H1 (cell line): ENCODE data around the gene LRRC15. TPM values are rescaled to one million over a fixed set of nuclear protein-coding genes. Genes with fewer than 3 reads are reported as not detected.
A peak's percentile ranks its signal among the peaks of the same experiment; 100 is the strongest.

Experiments
- CTCF ChIA-PET: fragments of 300-600 bp; sonication (Branson Sonifier 250); formaldehyde crosslinking; loops from one replicate; lab custom pipeline; 2021; ENCODE audit not compliant: partially characterized antibody; lab: Charles Lee
- POLR2A ChIA-PET: fragments of 300-600 bp; sonication (Branson Sonifier 250); formaldehyde crosslinking; loops from one replicate; lab custom pipeline; 2021; ENCODE audit warnings: inconsistent platforms; ENCODE audit not compliant: partially characterized antibody; lab: Charles Lee
- DNase-seq, 2 experiments: peaks; one replicate each; pipeline versions ENCODE4 v3.0.0 to v3.0.0-alpha.2; 2010 to 2022; ENCODE audit warnings: low spot score in 2 of 2, low read depth in 1 of 2, mixed read lengths in 1 of 2
- FAIRE-seq: peaks from 2 replicates; lab custom pipeline; 2011; peaks lifted over from hg19 to GRCh38; lab: Jason Lieb, UNC
- H2AFZ ChIP-seq: 2 replicates; pipeline ENCODE4 v1.8.1; 2012; ENCODE audit warnings: low read length, inconsistent platforms
- H2AK5ac ChIP-seq: 2 replicates; pipeline ENCODE4 v1.6.1; 2013; ENCODE audit warnings: low read depth, low read length
- H2BK120ac ChIP-seq: replicated peaks from 2 replicates; pipeline ENCODE3; 2013; ENCODE audit warnings: low read depth, low read length, inconsistent platforms
- H2BK12ac ChIP-seq: 2 replicates; pipeline ENCODE4 v1.6.1; 2013; ENCODE audit warnings: low read depth, low read length
- H2BK15ac ChIP-seq: 2 replicates; pipeline ENCODE4 v1.6.1; 2013; ENCODE audit warnings: low read length
- H2BK20ac ChIP-seq: 2 replicates; pipeline ENCODE4 v1.6.1; 2013; ENCODE audit warnings: low read length
- H2BK5ac ChIP-seq: 2 replicates; pipeline ENCODE4 v1.6.1; 2013; ENCODE audit warnings: low read depth, low read length
- H3K14ac ChIP-seq: 2 replicates; pipeline ENCODE4 v1.6.1; 2013; ENCODE audit warnings: inconsistent platforms; ENCODE audit not compliant: insufficient read length
- H3K18ac ChIP-seq: 2 replicates; pipeline ENCODE4 v1.6.1; 2013; ENCODE audit warnings: low read length; ENCODE audit errors: extremely low read depth
- H3K23ac ChIP-seq: 2 replicates; pipeline ENCODE4 v1.6.1; 2013; ENCODE audit warnings: inconsistent platforms; ENCODE audit not compliant: insufficient read length
- H3K23me2 ChIP-seq: 2 replicates; pipeline ENCODE4 v1.6.1; 2013; ENCODE audit warnings: low read depth, low read length
- H3K27ac ChIP-seq: 2 replicates; pipeline ENCODE4 v1.6.1; 2011; ENCODE audit warnings: low read depth, low read length, inconsistent platforms
- H3K27me3 ChIP-seq, 4 experiments: replicated peaks in 1 of 4; 1 replicate in 1 of 4; 2 replicates in 3 of 4; pipeline versions ENCODE4 v1.6.1 to v1.8.1; 2011 to 2013; ENCODE audit warnings: low read length in 3 of 4, mild to moderate bottlenecking in 3 of 4, inconsistent platforms in 2 of 4, mixed read lengths in 2 of 4, moderate library complexity in 1 of 4; ENCODE audit not compliant: control insufficient read depth in 3 of 4, insufficient read depth in 3 of 4; ENCODE audit errors: extremely low read depth in 1 of 4
- H3K36me3 ChIP-seq, 4 experiments: 2 replicates each; pipeline versions ENCODE4 v1.6.1 to v1.8.1; 2011 to 2013; ENCODE audit warnings: mild to moderate bottlenecking in 4 of 4, low read length in 3 of 4, moderate library complexity in 2 of 4, control low read depth in 1 of 4, inconsistent platforms in 1 of 4; ENCODE audit not compliant: insufficient read depth in 4 of 4, control insufficient read depth in 2 of 4
- H3K4ac ChIP-seq: replicated peaks from 2 replicates; pipeline ENCODE3; 2013; ENCODE audit warnings: low read length, low read depth, mixed read lengths, inconsistent platforms; ENCODE audit not compliant: insufficient read length
- H3K4me1 ChIP-seq, 4 experiments: replicated peaks in 1 of 4; 1 replicate in 1 of 4; 2 replicates in 3 of 4; pipeline versions ENCODE4 v1.6.1 to v1.8.1; 2011 to 2013; ENCODE audit warnings: low read length in 3 of 4, inconsistent platforms in 2 of 4, mixed read lengths in 1 of 4; ENCODE audit not compliant: insufficient read depth in 4 of 4, control insufficient read depth in 3 of 4
- H3K4me2 ChIP-seq, 2 experiments: 2 replicates each; pipeline versions ENCODE4 v1.6.1 to v1.8.1; 2011 to 2013; ENCODE audit warnings: low read depth in 2 of 2, low read length in 2 of 2, control low read depth in 1 of 2, inconsistent platforms in 1 of 2, mild to moderate bottlenecking in 1 of 2; ENCODE audit not compliant: insufficient read depth in 1 of 2
- H3K4me3 ChIP-seq, 4 experiments: fragments of 200-600, 300-600 bp in 1 of 4; sonication (generic), shearing (Covaris generic), sonication (Bioruptor Twin) in 1 of 4; 2 replicates each; pipeline versions ENCODE4 v1.5.1 to v1.8.1; 2011 to 2016; ENCODE audit warnings: low read length in 4 of 4, low read depth in 3 of 4, control low read depth in 2 of 4, inconsistent platforms in 2 of 4, mild to moderate bottlenecking in 2 of 4, mixed read lengths in 1 of 4, moderate library complexity in 1 of 4; ENCODE audit not compliant: insufficient read depth in 2 of 4; ENCODE audit errors: extremely low read depth in 1 of 4
- H3K56ac ChIP-seq: replicated peaks from 2 replicates; pipeline ENCODE3; 2013; ENCODE audit warnings: low read depth, mild to moderate bottlenecking, mixed read lengths, low read length, inconsistent platforms; ENCODE audit not compliant: insufficient read length
- H3K79me1 ChIP-seq: 2 replicates; pipeline ENCODE4 v1.6.1; 2013; ENCODE audit warnings: low read depth, low read length, control low read depth
- H3K79me2 ChIP-seq, 2 experiments: 2 replicates each; pipeline versions ENCODE4 v1.6.1 to v1.8.1; 2012 to 2013; ENCODE audit warnings: low read length in 2 of 2, mild to moderate bottlenecking in 2 of 2, inconsistent platforms in 1 of 2; ENCODE audit not compliant: insufficient read depth in 2 of 2, control insufficient read depth in 1 of 2
- H3K9ac ChIP-seq, 4 experiments: replicated peaks in 1 of 4; 1 replicate in 1 of 4; 2 replicates in 3 of 4; pipeline versions ENCODE4 v1.6.1 to v1.8.1; 2011 to 2013; ENCODE audit warnings: low read depth in 3 of 4, low read length in 3 of 4, control low read depth in 2 of 4, mild to moderate bottlenecking in 2 of 4, moderate library complexity in 2 of 4, inconsistent platforms in 1 of 4; ENCODE audit errors: extremely low read depth in 1 of 4
- H3K9me3 ChIP-seq, 2 experiments: 2 replicates each; pipeline versions ENCODE4 v1.6.1 to v1.8.1; 2012 to 2013; ENCODE audit warnings: mild to moderate bottlenecking in 2 of 2, moderate library complexity in 2 of 2, control low read depth in 1 of 2, inconsistent platforms in 1 of 2, low read depth in 1 of 2, low read length in 1 of 2, mixed read lengths in 1 of 2; ENCODE audit not compliant: insufficient read depth in 2 of 2
- H4K20me1 ChIP-seq, 2 experiments: replicated peaks in 1 of 2; 2 replicates each; pipeline versions ENCODE3 to v1.8.1; 2011 to 2013; ENCODE audit warnings: inconsistent platforms in 2 of 2, low read length in 2 of 2, mild to moderate bottlenecking in 1 of 2; ENCODE audit not compliant: insufficient read depth in 2 of 2, control insufficient read depth in 1 of 2
- H4K5ac ChIP-seq: 2 replicates; pipeline ENCODE4 v1.6.1; 2013; ENCODE audit warnings: low read length, low read depth, mixed read lengths, inconsistent platforms; ENCODE audit not compliant: insufficient read length
- H4K8ac ChIP-seq: 2 replicates; pipeline ENCODE4 v1.8.0; 2013; ENCODE audit warnings: mild to moderate bottlenecking, moderate library complexity, low read length, inconsistent platforms; ENCODE audit not compliant: insufficient read depth; ENCODE audit errors: extremely low read depth
- H4K91ac ChIP-seq: replicated peaks from 2 replicates; pipeline ENCODE3; 2013; ENCODE audit warnings: low read length, mixed read lengths, inconsistent platforms; ENCODE audit not compliant: insufficient read length
- BACH1 ChIP-seq: IDR thresholded peaks from 2 replicates; pipeline ENCODE4 v1.6.1; 2012; ENCODE audit warnings: low read length, improper control_type of control experiment
- CEBPB ChIP-seq: IDR thresholded peaks from 2 replicates; pipeline ENCODE4 v1.6.1; 2012; ENCODE audit warnings: low read depth, low read length
- CHD2 ChIP-seq: IDR thresholded peaks from 2 replicates; pipeline ENCODE4 v1.6.1; 2012; ENCODE audit warnings: low read length, improper control_type of control experiment
- EGR1 ChIP-seq: IDR thresholded peaks from 2 replicates; pipeline ENCODE4 v1.6.1; 2011; ENCODE audit warnings: low read depth, low read length, borderline replicate concordance
- EZH2 ChIP-seq: fragments of 200-600 bp; sonication (generic); IDR thresholded peaks from 2 replicates; pipeline ENCODE4 v1.7.1; 2012; ENCODE audit warnings: low read depth, mild to moderate bottlenecking, moderate library complexity, low read length, inconsistent platforms; ENCODE audit not compliant: severe bottlenecking
- HDAC6 ChIP-seq: IDR thresholded peaks from one replicate; pipeline ENCODE4 v1.7.1; 2012; ENCODE audit warnings: low read depth, mild to moderate bottlenecking, inconsistent platforms, low read length, moderate library complexity
- KDM4A ChIP-seq: IDR thresholded peaks from one replicate; pipeline ENCODE4 v1.7.1; 2012; ENCODE audit warnings: low read depth, mild to moderate bottlenecking, moderate library complexity, low read length, inconsistent platforms; ENCODE audit not compliant: severe bottlenecking
- RNF2 ChIP-seq: fragments of 200-900, 300-1000 bp; sonication (generic); IDR thresholded peaks from 2 replicates; pipeline ENCODE4 v1.7.1; 2016; ENCODE audit warnings: borderline replicate concordance, low read depth, mild to moderate bottlenecking, antibody characterized with exemption, low read length; ENCODE audit not compliant: poor library complexity, severe bottlenecking; ENCODE audit errors: missing control alignments
- WGBS, 2 experiments: shearing (Covaris generic) in 1 of 2; methylation state at CpG; one replicate each; pipeline versions ENCODE4 v1.1.6 to v1.1.7; 2013 to 2015; ENCODE audit warnings: low lambda C conversion rate in 2 of 2, mixed read lengths in 2 of 2, inconsistent platforms in 1 of 2, low coverage in 1 of 2, missing lambda C conversion rate in 1 of 2; ENCODE audit not compliant: insufficient replicate concordance in 2 of 2, insufficient coverage in 1 of 2, insufficient read length in 1 of 2; ENCODE audit errors: extremely low coverage in 1 of 2, missing lambda C conversion rate in 1 of 2; 5-methylcytosine and 5-hydroxymethylcytosine counted together
- polyA plus RNA-seq, 7 experiments: library from polyadenylated mRNA; depleted of rRNA in 3 of 7; stranded (reverse) in 5 of 7; unstranded in 2 of 7; fragments of >200 nt in 5 of 7; fragments of 200-250 nt in 2 of 7; gene quantifications; 1 replicate in 5 of 7; 2 replicates in 1 of 7; 4 replicates in 1 of 7; pipeline versions ENCODE4 v1.2.1 to v1.2.3, GENCODE V29; 2011 to 2013; ENCODE audit warnings: missing spikeins in 2 of 7, mixed read lengths in 2 of 7
- total RNA-seq: library from RNA; stranded (reverse); fragmentation: NEBNext Ultra II Directional; extraction: Animal tissue kit (Norgen Biotek cat#: 25700); gene quantifications from 2 replicates; pipeline ENCODE4 v1.2.1, GENCODE V29; 2021

The LRRC15 gene
- total and polyA plus RNA-seq, 2 of the 8 experiments (the other 6 are each of a cell fraction or from before 2014, with no cell fraction given), result 0.15 to 0.37 TPM

DNA sequence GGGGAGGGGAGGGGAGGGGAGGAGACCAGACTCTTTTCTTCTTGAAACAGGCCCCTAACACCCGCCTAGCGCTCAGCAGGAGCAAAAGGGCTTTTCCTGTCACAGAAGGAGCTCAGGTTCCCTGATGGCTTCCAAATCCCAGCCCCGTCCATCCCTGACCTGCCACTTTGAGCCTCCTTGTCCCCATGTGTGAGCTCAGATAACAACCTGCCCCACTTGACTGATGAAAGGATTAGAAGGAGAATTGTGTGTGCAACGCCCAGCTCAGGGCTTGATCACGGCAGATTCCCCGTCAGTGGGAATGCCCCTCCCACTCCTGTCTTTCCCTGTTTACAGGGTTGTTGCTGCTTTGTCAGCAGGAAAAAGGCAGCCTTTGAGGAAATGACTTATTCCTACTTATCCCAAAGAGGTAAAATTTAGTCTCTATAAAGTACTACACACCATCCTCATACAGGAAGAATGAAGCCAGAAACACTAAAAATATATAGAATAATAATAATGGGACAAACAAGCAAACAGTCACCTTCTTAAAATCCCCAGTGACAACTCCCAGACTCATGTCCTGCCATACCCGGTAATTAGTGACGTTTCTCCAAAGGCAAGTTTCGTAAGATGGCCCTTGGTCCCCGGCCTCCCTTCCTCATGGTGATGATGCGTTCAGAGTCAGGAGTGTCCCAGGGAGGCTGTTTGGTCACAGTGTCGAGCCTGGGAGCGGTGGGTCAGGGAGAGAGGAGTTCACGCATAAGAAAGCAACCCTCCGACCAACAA lies 6.1 kb upstream of the LRRC15 start:
- Histone ChIP-seq H3K36me3 (no peaks in the 10 kb centered on the region), H3K23ac (no peak overlapping the region), H3K79me1 (no peaks in the 10 kb centered on the region), H3K18ac (peak overlapping the region; percentile 26), H4K91ac (peak overlapping the region; percentile 31), H3K4me2 (peak overlapping the region; percentile 16 to 33), H3K4me3 (peak overlapping the region in 1 of 4 experiments; percentile 27; a peak in 1 of 8 replicates), H4K8ac (no peak overlapping the region), H3K27ac (no peak overlapping the region), H3K4me1 (peaks cover 1 to 18% (median 6%) of the 10 kb centered on the region in 4 experiments), H3K9ac (no peak overlapping the region), H3K4ac (no peak overlapping the region), H3K79me2 (no peaks in the 10 kb centered on the region), H3K27me3 (0 out of 7 replicates have a peak, but pooled peaks cover 0 to 2% (median 0%) of the 10 kb centered on the region in 4 experiments), H2BK120ac (no peak overlapping the region), H4K20me1 (no peaks in the 10 kb centered on the region), H2BK15ac (peak overlapping the region; percentile 96; the same call in 1 of the 2 replicates), H3K56ac (no peak overlapping the region), H2AK5ac (no peak overlapping the region), H2BK20ac (0 out of 2 replicates have a peak overlapping the region, but pooled peaks have one; percentile 62), H2AFZ (peak overlapping the region; percentile 84; the same call in 1 of the 2 replicates), H2BK12ac (peak overlapping the region; percentile 97; the same call in 1 of the 2 replicates), H2BK5ac (no peak overlapping the region; the same call in 1 of the 2 replicates), H3K23me2 (no peaks in the 10 kb centered on the region), H3K14ac (no peak overlapping the region), H4K5ac (no peak overlapping the region), H3K9me3 (no peaks in the 10 kb centered on the region)
- ChIA-PET POLR2A (interaction anchor here (0.5 to 1.1 kb wide), 3 partner anchors 16 to 182 kb away, joined by 3 read pairs; no protein-coding TSS in a partner anchor), CTCF (interaction anchor here (0.9 to 1.8 kb wide), 3 partner anchors 32 to 42 kb away, joined by 3 to 8 read pairs (median 5); no protein-coding TSS in a partner anchor)
- FAIRE-seq, result no peak
- TF ChIP-seq EGR1, result no peak
- no peak for TF ChIP-seq HDAC6
- TF ChIP-seq CHD2, result no peak
- TF ChIP-seq KDM4A, result no peak
- TF ChIP-seq CEBPB, result no peak
- TF ChIP-seq EZH2, result no peak
- TF ChIP-seq BACH1, result no peak
- TF ChIP-seq RNF2, result no peak
- 62% methylated on average over 13 of the region's 15 CpGs; no CpG with 5 or more reads in 1 of the 2 experiments for WGBS, 2 experiments
- no peak for DNase-seq
